ENCODE results near the gene TCTN2.

Gene TCTN2

GRCh38 chr12:123686636-123687190 is 15.8 kb downstream of the TCTN2 start:
- DNase-seq (ENCODE audit: low read depth in 2 of 2, low spot score in 1 of 2), result no peak

- DNase-seq (ENCODE audit: low read depth in 2 of 2, low spot score in 1 of 2), result no peak
These were observed 19.4 kb downstream of the TCTN2 start for GRCh38 chr12:123690191-123690840.

- no peak for DNase-seq (ENCODE audit: low read depth in 2 of 2, low spot score in 1 of 2)
These were observed 25.3 kb downstream of the TCTN2 start for GRCh38 chr12:123696207-123696606.

- no peak for DNase-seq (ENCODE audit: low read depth in 2 of 2, low spot score in 1 of 2)
These were observed 25.7 kb downstream of the TCTN2 start for GRCh38 chr12:123696646-123697045.

GRCh38 chr12:123705935-123706334 is 35.0 kb downstream of the TCTN2 start:
- no peak for DNase-seq (ENCODE audit: low read depth in 2 of 2, low spot score in 1 of 2)

- DNase-seq (ENCODE audit: low read depth in 2 of 2, low spot score in 1 of 2), result no peak
These were observed 36.6 kb downstream of the TCTN2 start for GRCh38 chr12:123707466-123707865.

GRCh38 chr12:123712780-123713319 is 41.9 kb downstream of the TCTN2 start:
- DNase-seq (ENCODE audit: low read depth in 2 of 2, low spot score in 1 of 2), result no peak

GRCh38 chr12:123713398-123713797 is 42.5 kb downstream of the TCTN2 start:
- DNase-seq (ENCODE audit: low read depth in 2 of 2, low spot score in 1 of 2), result no peak

- DNase-seq (ENCODE audit: low read depth in 2 of 2, low spot score in 1 of 2), result no peak
These were observed 43.1 kb downstream of the TCTN2 start for GRCh38 chr12:123713823-123714585.

- no peak for DNase-seq (ENCODE audit: low read depth in 2 of 2, low spot score in 1 of 2)
These were observed 44.3 kb downstream of the TCTN2 start for GRCh38 chr12:123715195-123715594.

GRCh38 chr12:123717350-123717749 is 46.4 kb downstream of the TCTN2 start:
- no peak for DNase-seq (ENCODE audit: low read depth in 2 of 2, low spot score in 1 of 2)

GRCh38 chr12:123720141-123720814 is 49.4 kb downstream of the TCTN2 start:
- DNase-seq (ENCODE audit: low read depth in 2 of 2, low spot score in 1 of 2), result no peak

GRCh38 chr12:123721245-123721644 is 50.3 kb downstream of the TCTN2 start:
- DNase-seq (ENCODE audit: low read depth in 2 of 2, low spot score in 1 of 2), result no peak

- no peak for DNase-seq (ENCODE audit: low read depth in 2 of 2, low spot score in 1 of 2)
These were observed 52.1 kb downstream of the TCTN2 start for GRCh38 chr12:123723011-123723410.

- no peak for DNase-seq (ENCODE audit: low read depth in 2 of 2, low spot score in 1 of 2)
These were observed 52.9 kb downstream of the TCTN2 start for GRCh38 chr12:123723765-123724164.

- no peak for DNase-seq (ENCODE audit: low read depth in 2 of 2, low spot score in 1 of 2)
These were observed 55.3 kb downstream of the TCTN2 start for GRCh38 chr12:123726244-123726643.

- no peak for DNase-seq (ENCODE audit: low read depth in 2 of 2, low spot score in 1 of 2)
These were observed 56.0 kb downstream of the TCTN2 start for GRCh38 chr12:123726962-123727361.

GRCh38 chr12:123727878-123728277 is 57.0 kb downstream of the TCTN2 start:
- no peak for DNase-seq (ENCODE audit: low read depth in 2 of 2, low spot score in 1 of 2)

GRCh38 chr12:123731596-123731995 is 60.7 kb downstream of the TCTN2 start:
- DNase-seq (ENCODE audit: low read depth in 2 of 2, low spot score in 1 of 2), result no peak

GRCh38 chr12:123732251-123732650 is 61.3 kb downstream of the TCTN2 start:
- no peak for DNase-seq (ENCODE audit: low read depth in 2 of 2, low spot score in 1 of 2)

- no peak for DNase-seq (ENCODE audit: low read depth in 2 of 2, low spot score in 1 of 2)
These were observed 62.3 kb downstream of the TCTN2 start for GRCh38 chr12:123733229-123733628.

- no peak for DNase-seq (ENCODE audit: low read depth in 2 of 2, low spot score in 1 of 2)
These were observed 63.4 kb downstream of the TCTN2 start for GRCh38 chr12:123734268-123734667.

All from stimulated activated CD8-positive, alpha-beta memory T cell treated with anti-CD3 and anti-CD28 coated beads, Interleukin-4, amount 100 ng/mL, for 1 hour (primary cell).